IMR-90 (cell line): Measurements from ENCODE around the gene RAPGEF1. TPM values are rescaled to one million over a fixed set of nuclear protein-coding genes. Genes with fewer than 3 reads are reported as not detected.

ENCODE experiments used
- ATAC-seq: fragments of 200-7000 bp; cut with Tn5 transposase; 2 replicates; pipeline ENCODE4 v1.9.1; 2020; ENCODE audit warnings: low read depth, mild to moderate bottlenecking, moderate library complexity
- BruUV-seq: library from RNA; stranded (reverse); fragments of 400-500 nt; replicated peaks from 2 replicates; lab custom pipeline; 2021; lab: Mats Ljungman, UMichigan
- CTCF ChIA-PET: fragments of 300-600 bp; formaldehyde crosslinking; extraction: SDS; loops from one replicate; lab custom pipeline; 2021; ENCODE audit warnings: antibody characterized with exemption; lab: Yijun Ruan, JAX
- POLR2A ChIA-PET: fragments of 300-600 bp; sonication (Branson Sonifier 250); formaldehyde crosslinking; loops from one replicate; lab custom pipeline; 2022; ENCODE audit warnings: antibody characterized with exemption; ENCODE audit not compliant: unreplicated experiment; lab: Charles Lee
- DNase-seq: peaks from one replicate; pipeline ENCODE4 v3.0.0; 2013
- H2AFZ ChIP-seq: replicated peaks from 2 replicates; pipeline ENCODE3; 2013; ENCODE audit warnings: low read length, mild to moderate bottlenecking; ENCODE audit not compliant: poor library complexity
- H2AK5ac ChIP-seq: 2 replicates; pipeline ENCODE4 v1.6.1; 2013; ENCODE audit warnings: low read depth, low read length, inconsistent platforms
- H2AK9ac ChIP-seq: replicated peaks from 2 replicates; pipeline ENCODE3; 2013; ENCODE audit warnings: mild to moderate bottlenecking, low read depth, low read length, moderate library complexity; ENCODE audit not compliant: poor library complexity
- H2BK120ac ChIP-seq: 2 replicates; pipeline ENCODE4 v1.6.1; 2013; ENCODE audit warnings: low read depth, low read length, inconsistent platforms
- H2BK15ac ChIP-seq: 3 replicates; pipeline ENCODE4 v1.6.1; 2013; ENCODE audit warnings: low read depth, low read length, inconsistent platforms
- H2BK20ac ChIP-seq: 2 replicates; pipeline ENCODE4 v1.6.1; 2013; ENCODE audit warnings: low read depth, mild to moderate bottlenecking, inconsistent platforms, low read length, moderate library complexity
- H2BK5ac ChIP-seq: 2 replicates; pipeline ENCODE4 v1.6.1; 2013; ENCODE audit warnings: mild to moderate bottlenecking, low read depth, low read length, inconsistent platforms; ENCODE audit not compliant: poor library complexity, severe bottlenecking
- H3K14ac ChIP-seq: replicated peaks from 2 replicates; pipeline ENCODE4 v1.6.1; 2013; ENCODE audit warnings: low read depth, low read length, inconsistent platforms
- H3K18ac ChIP-seq: 2 replicates; pipeline ENCODE4 v1.6.1; 2013; ENCODE audit warnings: low read depth, low read length, control low read depth
- H3K23ac ChIP-seq: 2 replicates; pipeline ENCODE4 v1.6.1; 2013; ENCODE audit warnings: low read depth, low read length, inconsistent platforms
- H3K27ac ChIP-seq: 2 replicates; pipeline ENCODE4 v1.5.1; 2013; ENCODE audit warnings: mild to moderate bottlenecking, control low read depth, low read length; ENCODE audit not compliant: insufficient read depth
- H3K27me3 ChIP-seq: 2 replicates; pipeline ENCODE4 v1.6.1; 2013; ENCODE audit warnings: low read length; ENCODE audit not compliant: control insufficient read depth, insufficient read depth
- H3K36me3 ChIP-seq: 2 replicates; pipeline ENCODE4 v1.6.1; 2013; ENCODE audit warnings: low read length, mixed read lengths; ENCODE audit not compliant: control insufficient read depth, insufficient read depth
- H3K4ac ChIP-seq: 2 replicates; pipeline ENCODE4 v1.6.1; 2013; ENCODE audit warnings: low read depth, low read length, inconsistent platforms
- H3K4me1 ChIP-seq: 2 replicates; pipeline ENCODE4 v1.6.1; 2013; ENCODE audit warnings: low read length, mixed read lengths; ENCODE audit not compliant: control insufficient read depth, insufficient read depth
- H3K4me2 ChIP-seq: 2 replicates; pipeline ENCODE4 v1.6.1; 2013; ENCODE audit warnings: low read depth, mild to moderate bottlenecking, control low read depth, low read length, moderate library complexity
- H3K4me3 ChIP-seq: 2 replicates; pipeline ENCODE4 v1.5.1; 2013; ENCODE audit warnings: low read depth, mild to moderate bottlenecking, control low read depth, low read length, moderate library complexity; ENCODE audit not compliant: insufficient read depth
- H3K56ac ChIP-seq: 2 replicates; pipeline ENCODE4 v1.6.1; 2013; ENCODE audit warnings: low read length, inconsistent platforms; ENCODE audit not compliant: insufficient read depth; ENCODE audit errors: extremely low read depth
- H3K79me1 ChIP-seq, 2 experiments: 2 replicates each; pipeline ENCODE4 v1.6.1; 2013; ENCODE audit warnings: low read length in 2 of 2, inconsistent platforms in 1 of 2, low read depth in 1 of 2
- H3K9ac ChIP-seq: 2 replicates; pipeline ENCODE4 v1.6.1; 2013; ENCODE audit warnings: low read depth, low read length, control low read depth
- H3K9me1 ChIP-seq: 2 replicates; pipeline ENCODE4 v1.6.1; 2013; ENCODE audit warnings: low read length, inconsistent platforms; ENCODE audit not compliant: insufficient read depth
- H3K9me3 ChIP-seq: 2 replicates; pipeline ENCODE4 v1.6.1; 2013; ENCODE audit warnings: low read length; ENCODE audit not compliant: control insufficient read depth, insufficient read depth
- H4K20me1 ChIP-seq: 2 replicates; pipeline ENCODE4 v1.6.1; 2013; ENCODE audit warnings: low read length, inconsistent platforms; ENCODE audit not compliant: insufficient read depth
- H4K5ac ChIP-seq: 2 replicates; pipeline ENCODE4 v1.6.1; 2013; ENCODE audit warnings: mild to moderate bottlenecking, low read depth, low read length, control low read depth
- H4K8ac ChIP-seq, 2 experiments: 2 replicates each; pipeline ENCODE4 v1.6.1; 2013; ENCODE audit warnings: low read depth in 2 of 2, low read length in 2 of 2, control low read depth in 1 of 2, inconsistent platforms in 1 of 2
- H4K91ac ChIP-seq: 2 replicates; pipeline ENCODE4 v1.6.1; 2013; ENCODE audit warnings: low read depth, low read length, inconsistent platforms; ENCODE audit not compliant: insufficient read depth
- CHD1 ChIP-seq: IDR thresholded peaks from 2 replicates; pipeline ENCODE4 v1.6.1; 2012; ENCODE audit warnings: low read depth, low read length, improper control_type of control experiment
- WGBS, 2 experiments: methylation state at CpG; one replicate each; pipeline versions ENCODE4 v1.1.5 to v1.1.7; 2013; ENCODE audit warnings: missing lambda C conversion rate in 2 of 2; ENCODE audit not compliant: insufficient read length in 1 of 2; ENCODE audit errors: extremely low coverage in 2 of 2; 5-methylcytosine and 5-hydroxymethylcytosine counted together
- dilution Hi-C: fragments of 300-500 bp; cut with HindIII; formaldehyde crosslinking; loops from one replicate; pipeline ENCODE4 v1.14.3; 2018; ENCODE audit warnings: low sequenced_read_pairs; ENCODE audit not compliant: unreplicated experiment
- in situ Hi-C: fragments of 300-500 bp; cut with MboI; formaldehyde crosslinking; loops from 3 replicates; pipeline ENCODE4 v1.14.3; 2019; ENCODE audit warnings: low sequenced_read_pairs, inconsistent platforms, mixed read lengths
- intact Hi-C: fragments of 100-400 bp; cut with micrococcal nuclease; formaldehyde crosslinking; loops from 2 replicates; pipeline ENCODE4 v1.10.0; 2022
- polyA plus RNA-seq, 3 experiments: library from polyadenylated mRNA; depleted of rRNA; stranded (reverse); fragments of >200 nt; gene quantifications; 2 replicates each; pipeline ENCODE4 v1.2.3, GENCODE V29; 2012; ENCODE audit warnings: low replicate concordance in 1 of 3
- total RNA-seq: library from RNA; depleted of rRNA; stranded (reverse); fragments of >200 nt; gene quantifications from 2 replicates; pipeline ENCODE4 v1.2.3, GENCODE V29; 2012

The RAPGEF1 gene
- total and polyA plus RNA-seq, 2 of the 4 experiments (the other 2 are of a cell fraction) = 13.1 to 22.3 TPM

GRCh38 chr9:131727795-131728545, 11.9 kb downstream of the RAPGEF1 start:
- POLR2A ChIA-PET = no interaction called here

More at GRCh38 chr9:131727795-131728545, 11.9 kb downstream of the RAPGEF1 start:
- BruUV-seq = no TSS peak
- Histone ChIP-seq H3K79me1 (peaks cover 26 to 76% of the 10 kb centered on the region in 2 experiments), H3K14ac (no peak overlapping the region), H4K8ac (no peak overlapping the region), H3K4me3 (no peak overlapping the region), H3K9ac (no peak overlapping the region), H4K5ac (no peak overlapping the region), H2AK9ac (no peak overlapping the region), H3K4me2 (0 out of 2 replicates have a peak overlapping the region, but pooled peaks have one; percentile 32), H4K91ac (no peak overlapping the region), H3K36me3 (no peaks in the 10 kb centered on the region), H2BK5ac (no peak overlapping the region), H3K4ac (peak overlapping the region; percentile 42; the same call in 1 of the 2 replicates), H3K18ac (no peak overlapping the region), H3K27me3 (no peaks in the 10 kb centered on the region), H3K56ac (no peak overlapping the region), H2BK15ac (no peak overlapping the region), H3K9me3 (no peaks in the 10 kb centered on the region), H3K4me1 (peaks cover 26% of the 10 kb centered on the region), H3K9me1 (peaks cover 25% of the 10 kb centered on the region), H3K27ac (no peak overlapping the region), H3K23ac (no peak overlapping the region), H2BK20ac (no peak overlapping the region), H2AK5ac (no peak overlapping the region), H2BK120ac (no peak overlapping the region), H4K20me1 (peaks cover 70% of the 10 kb centered on the region), H2AFZ (no peak overlapping the region)
- CTCF ChIA-PET = interaction anchor here (0.7 to 1.0 kb wide), 3 partner anchors 11 to 531 kb away, joined by 3 read pairs; no protein-coding TSS in a partner anchor
- intact Hi-C loops = loop anchor here (2.0 kb wide), 1 partner anchor 13 kb away; no protein-coding TSS in a partner anchor
- peak; percentile 37 for ATAC-seq
- TF ChIP-seq CHD1 = no peak
- in situ Hi-C loops = no loop called here
- DNase-seq = no peak
- no CpG with 5 or more reads among the region's 5 CpGs for WGBS, 2 experiments
- dilution Hi-C loops = no loop called here
